Mucosa of stomach (tissue), 1 donor: Measurements from ENCODE around the gene ABT1.

Source experiments
- H3K27me3 ChIP-seq: one replicate; pipeline ENCODE4 v1.7.0; 2013; ENCODE audit warnings: mild to moderate bottlenecking, low read length; ENCODE audit not compliant: control insufficient read depth, insufficient read depth
- H3K36me3 ChIP-seq: one replicate; pipeline ENCODE4 v1.7.0; 2013; ENCODE audit warnings: low read length; ENCODE audit not compliant: control insufficient read depth, insufficient read depth
- H3K4me1 ChIP-seq: one replicate; pipeline ENCODE4 v1.7.0; 2013; ENCODE audit warnings: mild to moderate bottlenecking, low read length; ENCODE audit not compliant: control insufficient read depth, insufficient read depth
- H3K4me3 ChIP-seq: one replicate; pipeline ENCODE4 v1.7.0; 2013; ENCODE audit warnings: low read length
- H3K9ac ChIP-seq: one replicate; pipeline ENCODE4 v1.7.0; 2013; ENCODE audit warnings: mild to moderate bottlenecking, low read length, moderate library complexity
- H3K9me3 ChIP-seq: one replicate; pipeline ENCODE4 v1.7.0; 2013; ENCODE audit warnings: mild to moderate bottlenecking, low read length, moderate library complexity; ENCODE audit not compliant: control insufficient read depth
- donor health status: Pancreatic carcinoma.

The ABT1 gene

DNA sequence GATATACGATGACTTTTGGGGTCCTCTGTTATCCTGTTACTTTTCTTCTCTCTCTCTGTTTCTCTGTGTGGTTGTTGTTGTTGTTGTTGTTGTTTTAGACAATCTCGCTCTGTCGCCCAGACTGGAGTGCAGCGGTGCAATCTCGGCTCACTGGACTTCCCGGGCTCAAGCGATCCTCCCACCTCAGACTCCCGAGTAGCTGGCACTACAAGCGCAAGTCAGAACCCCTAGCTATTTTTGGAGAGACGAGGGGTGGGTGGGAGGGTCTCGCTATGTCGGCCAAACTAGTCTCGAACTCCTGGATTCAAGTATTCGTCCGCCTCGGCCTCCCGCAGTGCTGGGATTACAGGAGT, 19.1 kb upstream of the ABT1 start:
- H3K9ac ChIP-seq, result no peak overlapping the region
- H3K36me3 ChIP-seq, result no peaks in the 10 kb centered on the region
- no peaks in the 10 kb centered on the region for H3K9me3 ChIP-seq
- peak overlapping the region; percentile 4 for H3K4me3 ChIP-seq
- H3K4me1 ChIP-seq, result no peaks in the 10 kb centered on the region
- peaks cover 19% of the 10 kb centered on the region for H3K27me3 ChIP-seq

DNA sequence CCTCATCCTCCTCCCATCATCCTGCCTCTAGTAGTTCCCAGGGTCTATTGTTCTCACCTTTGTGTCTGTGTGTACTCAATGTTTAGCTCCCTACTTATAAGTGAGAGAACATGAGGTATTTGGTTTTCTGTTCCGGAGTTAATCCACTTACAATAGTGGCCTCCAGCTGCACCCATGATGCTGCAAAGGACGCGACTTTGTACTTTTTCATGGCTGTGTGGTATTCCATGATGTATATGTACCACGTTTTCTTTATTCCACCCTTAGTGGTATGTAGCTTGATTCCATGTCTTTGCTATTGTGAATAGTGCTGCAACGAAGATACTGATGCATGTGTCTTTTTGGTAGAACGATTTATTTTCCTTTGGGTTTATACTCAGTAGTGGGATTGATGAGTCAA, 18.5 kb upstream of the ABT1 start:
- Histone ChIP-seq H3K4me1 (no peaks in the 10 kb centered on the region), H3K4me3 (no peak overlapping the region), H3K36me3 (no peaks in the 10 kb centered on the region), H3K9ac (no peak overlapping the region), H3K27me3 (peaks cover 19% of the 10 kb centered on the region), H3K9me3 (no peaks in the 10 kb centered on the region)

DNA sequence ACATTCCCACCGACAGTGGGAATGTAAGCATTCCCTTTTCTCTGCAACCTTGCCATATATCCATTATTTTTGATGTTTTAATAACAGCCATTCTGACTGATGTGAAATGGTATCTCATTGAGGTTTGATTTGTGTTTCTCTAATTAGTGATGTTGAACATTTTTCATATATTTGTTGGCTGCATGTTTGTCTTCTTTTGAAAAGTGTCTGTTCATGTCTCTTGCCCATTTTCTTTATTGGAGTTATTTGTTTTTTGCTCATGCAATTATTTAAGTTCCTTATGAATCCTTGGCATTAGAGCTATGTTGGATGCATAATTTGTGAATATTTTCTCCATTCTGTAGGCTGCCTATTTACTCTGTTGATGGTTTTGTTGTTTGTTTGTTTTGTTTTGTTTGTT, 18.0 kb upstream of the ABT1 start:
- H3K9me3 ChIP-seq, result no peaks in the 10 kb centered on the region
- no peak overlapping the region for H3K4me3 ChIP-seq
- H3K9ac ChIP-seq, result no peak overlapping the region
- H3K36me3 ChIP-seq, result no peaks in the 10 kb centered on the region
- peaks cover 19% of the 10 kb centered on the region for H3K27me3 ChIP-seq
- H3K4me1 ChIP-seq, result no peaks in the 10 kb centered on the region

- no peak overlapping the region for H3K4me3 ChIP-seq
- no peaks in the 10 kb centered on the region for H3K36me3 ChIP-seq
- peaks cover 22% of the 10 kb centered on the region for H3K27me3 ChIP-seq
- no peaks in the 10 kb centered on the region for H3K4me1 ChIP-seq
- H3K9ac ChIP-seq, result no peak overlapping the region
- no peaks in the 10 kb centered on the region for H3K9me3 ChIP-seq
Observed at GRCh38 chr6:26581164-26581915, 15.4 kb upstream of the ABT1 start.

- Histone ChIP-seq H3K4me1 (no peaks in the 10 kb centered on the region), H3K4me3 (no peak overlapping the region), H3K9ac (no peak overlapping the region), H3K36me3 (no peaks in the 10 kb centered on the region), H3K9me3 (no peaks in the 10 kb centered on the region), H3K27me3 (peaks cover 16% of the 10 kb centered on the region)
Observed at GRCh38 chr6:26588965-26589364, 7.8 kb upstream of the ABT1 start.

GRCh38 chr6:26592649-26593048, 4.1 kb upstream of the ABT1 start:
- Histone ChIP-seq H3K4me1 (peaks cover 1% of the 10 kb centered on the region), H3K36me3 (no peaks in the 10 kb centered on the region), H3K9ac (no peak overlapping the region), H3K9me3 (no peaks in the 10 kb centered on the region), H3K27me3 (peaks cover 17% of the 10 kb centered on the region), H3K4me3 (no peak overlapping the region)

DNA sequence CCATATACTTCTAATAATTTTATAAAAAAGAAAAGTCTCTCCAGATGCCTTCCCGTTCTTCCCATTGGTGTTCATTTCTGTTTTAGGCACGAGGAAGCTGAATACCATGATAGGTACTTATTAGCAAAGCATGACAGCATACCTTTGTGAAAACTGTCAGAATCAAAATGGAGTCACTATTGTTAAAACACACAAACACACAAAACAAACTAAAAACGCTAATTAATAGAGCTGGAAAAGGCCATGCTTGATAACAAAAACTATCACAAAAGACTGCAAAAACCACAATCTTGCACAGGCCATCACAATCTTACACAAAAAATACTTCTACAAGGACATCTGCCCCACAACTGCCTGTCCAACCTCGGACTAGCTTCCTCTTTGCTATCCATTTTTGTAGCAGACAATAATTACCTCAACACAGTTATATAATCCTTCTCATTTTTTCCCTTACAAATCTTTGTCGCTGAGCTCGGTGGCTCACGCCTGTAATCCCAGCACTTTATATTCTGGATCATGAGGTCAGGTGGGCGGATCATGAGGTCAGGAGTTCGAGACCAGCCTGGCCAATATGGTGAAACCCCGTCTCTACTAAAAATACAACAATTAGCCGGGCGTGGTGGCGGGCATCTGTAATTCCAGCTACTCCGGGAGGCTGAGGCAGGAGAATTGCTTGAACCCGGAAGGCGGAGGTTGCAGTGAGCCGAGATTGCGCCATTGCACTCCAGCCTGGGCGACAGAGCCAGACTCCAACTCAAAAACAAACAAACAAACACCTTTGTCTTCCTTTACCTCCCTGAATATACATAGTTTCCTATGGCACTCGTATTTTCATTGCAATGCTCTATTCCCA, 3.2 kb upstream of the ABT1 start:
- peaks cover 17% of the 10 kb centered on the region for H3K27me3 ChIP-seq
- H3K9me3 ChIP-seq, result no peaks in the 10 kb centered on the region
- no peak overlapping the region for H3K9ac ChIP-seq
- no peaks in the 10 kb centered on the region for H3K36me3 ChIP-seq
- no peak overlapping the region for H3K4me3 ChIP-seq
- H3K4me1 ChIP-seq, result peaks cover 7% of the 10 kb centered on the region

GRCh38 chr6:26594131-26594498, 2.6 kb upstream of the ABT1 start:
- Histone ChIP-seq H3K36me3 (no peaks in the 10 kb centered on the region), H3K9ac (no peak overlapping the region), H3K4me3 (no peak overlapping the region), H3K27me3 (peaks cover 17% of the 10 kb centered on the region), H3K9me3 (no peaks in the 10 kb centered on the region), H3K4me1 (peaks cover 7% of the 10 kb centered on the region)

DNA sequence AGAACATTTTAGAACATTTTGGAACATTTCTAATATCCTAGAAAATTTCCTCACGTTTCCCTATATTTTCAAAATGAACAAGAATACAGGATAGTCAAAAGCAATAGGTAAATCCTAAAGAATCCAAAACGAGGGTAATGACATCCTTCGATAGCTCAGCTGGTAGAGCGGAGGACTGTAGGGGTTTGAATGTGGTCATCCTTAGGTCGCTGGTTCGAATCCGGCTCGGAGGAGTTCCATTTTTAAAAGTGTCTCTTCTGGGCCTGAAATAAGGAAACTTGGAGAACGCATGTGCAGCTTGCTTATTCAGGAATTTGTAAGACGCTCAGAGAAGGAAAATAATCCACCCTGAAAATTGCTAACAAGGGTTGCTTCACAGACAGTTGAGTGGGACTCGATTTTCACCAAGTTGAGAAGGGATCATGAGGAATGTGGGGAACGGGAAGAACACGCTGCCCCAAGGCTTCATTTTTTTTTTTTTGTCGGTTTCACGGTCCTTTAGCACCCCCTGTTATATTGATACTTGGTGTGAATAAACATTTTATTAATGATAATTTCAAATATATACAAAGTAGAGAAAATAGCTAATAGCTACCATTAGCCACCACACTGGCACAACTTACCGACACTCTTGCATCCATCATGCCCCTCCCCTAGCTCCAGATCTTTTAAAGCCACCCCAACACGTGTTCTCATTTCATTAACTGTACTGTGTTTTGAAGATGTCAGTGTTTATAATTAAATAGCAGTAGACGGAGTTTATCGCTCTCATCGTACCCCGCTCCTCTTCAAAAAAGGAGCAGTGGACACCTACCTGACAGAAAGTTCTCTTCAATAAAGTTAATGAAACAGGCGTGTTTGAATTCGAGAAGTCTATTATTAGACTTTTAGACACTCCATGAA, 1.8 kb upstream of the ABT1 start:
- Histone ChIP-seq H3K4me1 (peaks cover 7% of the 10 kb centered on the region), H3K4me3 (no peak overlapping the region), H3K27me3 (peaks cover 17% of the 10 kb centered on the region), H3K9ac (no peak overlapping the region), H3K36me3 (no peaks in the 10 kb centered on the region), H3K9me3 (no peaks in the 10 kb centered on the region)

GRCh38 chr6:26595669-26596269, 984 bp upstream of the ABT1 start:
- peak overlapping the region; percentile 53 for H3K9ac ChIP-seq
- H3K4me1 ChIP-seq, result peaks cover 7% of the 10 kb centered on the region
- H3K9me3 ChIP-seq, result no peaks in the 10 kb centered on the region
- H3K27me3 ChIP-seq, result peaks cover 17% of the 10 kb centered on the region
- H3K36me3 ChIP-seq, result no peaks in the 10 kb centered on the region
- peak overlapping the region; percentile 7 for H3K4me3 ChIP-seq

DNA sequence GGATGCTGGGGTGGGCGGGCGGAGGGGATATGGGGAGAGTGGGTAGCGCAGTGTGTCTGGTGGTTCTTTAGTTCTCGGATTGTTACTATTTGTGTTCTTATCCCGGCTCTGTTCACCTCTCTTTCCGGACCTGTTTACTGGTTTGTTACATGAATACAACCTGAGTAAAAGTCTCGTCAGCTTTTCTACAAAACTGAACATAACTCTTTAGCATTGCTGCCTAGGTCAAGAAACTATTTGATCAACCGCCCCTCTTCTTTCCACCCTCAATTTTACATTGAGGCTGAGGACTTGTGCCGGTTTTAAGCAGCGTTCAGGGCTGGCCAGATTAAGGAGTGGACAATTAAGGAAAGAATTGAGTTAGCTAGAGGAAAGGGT, 625 bp downstream of the ABT1 start:
- Histone ChIP-seq H3K4me3 (peak overlapping the region; percentile 82), H3K4me1 (peaks cover 7% of the 10 kb centered on the region), H3K9ac (peak overlapping the region; percentile 91), H3K36me3 (no peaks in the 10 kb centered on the region), H3K27me3 (peaks cover 12% of the 10 kb centered on the region), H3K9me3 (no peaks in the 10 kb centered on the region)
